HG02759 (cell line): ENCODE measurements around the gene CCDC97.
A peak's percentile ranks its signal among the peaks of the same experiment; 100 is the strongest.

Experiments
- ATAC-seq: cut with Tn5 transposase; IDR thresholded peaks from one replicate; pipeline ENCODE4 v1.9.1; 2021; ENCODE audit warnings: mild to moderate bottlenecking, moderate library complexity; ENCODE audit not compliant: unreplicated experiment

CCDC97 gene

GRCh38 chr19:41318696-41319499 lies 8.9 kb downstream of the CCDC97 start:
- no peak for ATAC-seq

- ATAC-seq, result no peak
Observed at GRCh38 chr19:41319500-41320184, 9.7 kb downstream of the CCDC97 start.

GRCh38 chr19:41320185-41320518 lies 10.2 kb downstream of the CCDC97 start:
- ATAC-seq, result no peak

GRCh38 chr19:41320568-41320967 lies 10.6 kb downstream of the CCDC97 start:
- no peak for ATAC-seq

- ATAC-seq, result no peak
Observed at GRCh38 chr19:41321204-41321599, 11.2 kb downstream of the CCDC97 start.

GRCh38 chr19:41321600-41322270 lies 11.8 kb downstream of the CCDC97 start:
- no peak for ATAC-seq

GRCh38 chr19:41322451-41322850 lies 12.5 kb downstream of the CCDC97 start:
- no peak for ATAC-seq

GRCh38 chr19:41323023-41323422 lies 13.1 kb downstream of the CCDC97 start:
- ATAC-seq, result no peak

- no peak for ATAC-seq
Observed at GRCh38 chr19:41323430-41324125, 13.6 kb downstream of the CCDC97 start.

GRCh38 chr19:41324231-41324702 lies 14.3 kb downstream of the CCDC97 start:
- ATAC-seq, result no peak

GRCh38 chr19:41324921-41325639 lies 15.1 kb downstream of the CCDC97 start:
- ATAC-seq, result no peak

GRCh38 chr19:41325640-41325946 lies 15.6 kb downstream of the CCDC97 start:
- no peak for ATAC-seq

GRCh38 chr19:41325947-41326706 lies 16.2 kb downstream of the CCDC97 start:
- ATAC-seq, result peak; percentile 27

GRCh38 chr19:41327076-41327575 lies 17.2 kb downstream of the CCDC97 start:
- ATAC-seq, result no peak

GRCh38 chr19:41327576-41328156 lies 17.7 kb downstream of the CCDC97 start:
- ATAC-seq, result peak; percentile 61

- peak; percentile 3 for ATAC-seq
Observed at GRCh38 chr19:41328157-41328841, 18.3 kb downstream of the CCDC97 start.

GRCh38 chr19:41328842-41329225 lies 18.9 kb downstream of the CCDC97 start:
- no peak for ATAC-seq

GRCh38 chr19:41330481-41330880 lies 20.5 kb downstream of the CCDC97 start:
- ATAC-seq, result no peak
